Stimulated activated CD4-positive, alpha-beta T cell treated with anti-CD3 and anti-CD28 coated beads, Interleukin-1b, Interleukin-23, amount 100 ng/mL, for 24 hours (primary cell): ENCODE measurements around the gene CCNYL1.
"Not testable (repeated sequence)": the region's sequence is repeated elsewhere in the genome, so short reads cannot be mapped to it uniquely, and the experiment has no call there.

Source experiments
- DNase-seq, 4 experiments: peaks; one replicate each; pipeline ENCODE4 v3.0.0-alpha.2; 2020; ENCODE audit warnings: low read depth in 4 of 4, low spot score in 1 of 4

Gene CCNYL1

GRCh38 chr2:207710814-207711740, at the start of gene CCNYL1:
CCNYL1 (plus strand) TSS chr2:207711640; CDS start chr2:207711897, 257 bp downstream.
- peak; percentile 86 to 96 (median 94) for DNase-seq

DNA sequence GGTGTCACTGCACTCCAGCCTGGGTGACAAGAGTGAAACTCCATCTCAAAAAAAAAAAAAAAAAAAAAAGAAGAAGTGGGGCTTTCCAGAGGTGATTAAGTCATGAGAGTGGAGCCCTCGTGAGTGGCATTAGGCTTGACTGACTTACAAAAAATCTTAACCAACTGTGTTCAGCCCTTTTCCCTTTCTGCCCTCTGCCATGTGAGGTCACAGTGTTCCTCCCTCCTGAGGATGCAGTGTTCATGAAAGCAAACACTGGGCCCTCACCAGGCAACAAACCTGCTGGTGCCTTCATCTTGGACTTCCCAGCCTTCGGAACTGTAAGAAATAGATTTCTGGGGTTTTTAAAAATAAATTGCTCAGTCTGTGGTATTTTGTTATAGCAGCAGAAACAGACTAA, 49.2 kb upstream of the CCNYL1 start:
- DNase-seq: no peak

- no peak for DNase-seq
These were observed 47.4 kb upstream of the CCNYL1 start for GRCh38 chr2:207663870-207664545.

- DNase-seq: no peak
These were observed 40.6 kb upstream of the CCNYL1 start for GRCh38 chr2:207670887-207671286.

DNA sequence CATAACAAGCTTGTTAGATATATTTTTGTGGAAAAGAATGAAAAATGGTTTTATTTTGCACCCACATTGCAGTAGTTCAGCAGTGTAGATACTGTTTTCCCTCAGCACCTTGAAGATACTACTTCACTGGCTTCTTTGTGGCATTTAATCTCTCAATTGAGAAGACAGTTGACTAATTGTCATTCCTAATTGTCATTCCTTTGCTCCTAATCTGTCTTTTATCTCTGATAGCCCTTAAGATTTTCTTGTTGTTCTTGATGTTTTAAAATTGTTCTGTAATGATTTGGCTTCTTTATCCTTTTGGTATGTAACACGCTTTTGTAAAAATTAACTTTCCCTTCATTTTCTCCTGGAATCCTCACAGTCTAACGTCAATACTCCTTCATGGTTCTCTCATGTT, 38.0 kb upstream of the CCNYL1 start:
- DNase-seq: no peak

- no peak for DNase-seq
These were observed 37.1 kb upstream of the CCNYL1 start for GRCh38 chr2:207674266-207674774.

DNA sequence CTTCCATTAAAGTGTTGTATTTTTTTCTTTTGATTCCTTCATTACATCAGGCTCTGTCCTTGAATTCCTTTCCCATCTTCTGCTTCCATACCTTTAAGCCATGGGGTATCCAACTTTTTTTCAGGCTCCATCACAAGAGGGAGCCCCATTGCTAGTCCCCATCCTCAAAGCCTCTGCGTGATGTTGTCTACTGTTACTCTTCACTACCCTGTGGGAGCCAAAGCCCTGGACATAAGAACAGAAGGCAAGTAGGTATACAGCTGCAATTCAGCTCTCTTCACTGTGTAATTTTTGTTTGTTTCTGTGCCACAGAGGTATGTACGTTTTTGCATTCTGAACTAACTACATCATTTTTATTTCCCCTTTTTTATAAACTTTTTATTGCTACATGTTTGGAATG, 36.6 kb upstream of the CCNYL1 start:
- no peak for DNase-seq

GRCh38 chr2:207676827-207677354, 34.5 kb upstream of the CCNYL1 start:
- DNase-seq: no peak

GRCh38 chr2:207681431-207681830, 30.0 kb upstream of the CCNYL1 start:
- DNase-seq: no peak

DNA sequence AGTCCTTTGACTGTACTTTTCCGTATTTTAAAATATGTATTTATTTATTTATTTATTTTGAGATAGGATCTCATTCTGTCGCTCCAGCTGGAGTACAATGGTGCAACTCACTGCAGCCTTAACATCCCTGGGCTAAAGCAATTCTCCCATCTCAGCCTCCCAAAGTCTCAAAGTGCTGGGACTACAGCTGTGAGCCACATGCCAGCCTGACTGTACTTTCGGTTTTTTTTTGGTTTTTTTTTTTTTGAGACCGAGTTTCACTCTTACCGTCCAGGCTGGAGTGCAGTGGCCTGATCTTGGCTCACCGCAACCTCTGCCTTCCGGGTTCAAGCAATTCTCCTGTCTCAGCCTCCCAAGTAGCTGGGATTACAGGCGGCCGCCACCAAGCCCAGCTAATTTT, 28.9 kb upstream of the CCNYL1 start:
- no peak for DNase-seq

DNA sequence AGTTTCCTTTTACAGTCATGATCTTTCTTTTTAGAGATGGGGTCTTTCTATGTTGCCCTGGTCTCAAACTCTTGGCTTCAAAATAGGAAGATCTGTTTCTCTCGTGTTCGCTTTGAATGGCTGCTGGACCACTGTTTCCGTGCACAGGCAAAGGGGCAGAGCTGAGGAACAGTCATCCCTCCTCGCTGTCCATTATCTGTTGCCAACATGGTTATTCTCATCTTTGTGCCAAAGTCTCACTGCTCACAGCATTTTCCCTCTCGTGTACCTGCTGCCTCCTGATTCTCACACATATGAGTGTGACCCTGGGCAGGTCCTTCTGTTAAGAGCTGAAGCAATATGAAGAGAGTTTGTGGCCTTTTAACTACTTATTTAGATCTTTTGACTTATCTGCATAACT, 28.0 kb upstream of the CCNYL1 start:
- no peak for DNase-seq

GRCh38 chr2:207683879-207684627, 27.4 kb upstream of the CCNYL1 start:
- DNase-seq: no peak

DNA sequence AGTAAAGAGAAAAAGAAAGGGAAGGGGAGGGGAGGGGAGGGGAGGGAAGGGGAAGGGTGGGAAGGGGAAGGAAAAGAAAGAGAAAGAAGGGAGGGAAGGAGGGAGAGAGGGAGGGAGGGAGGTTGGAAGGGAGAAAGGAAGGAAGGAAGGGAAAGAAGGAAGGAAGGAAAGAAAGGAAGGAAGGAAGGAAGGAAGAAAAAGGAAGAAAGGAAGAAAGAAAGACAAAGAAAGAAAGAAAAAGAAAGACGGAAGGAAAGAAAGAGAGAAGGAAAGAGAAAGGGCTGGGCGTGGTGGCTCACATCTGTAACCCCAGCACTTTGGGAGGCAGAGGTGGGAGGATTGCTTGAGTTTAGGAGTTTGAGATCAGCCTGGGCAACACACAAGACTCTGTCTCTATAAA, 24.6 kb upstream of the CCNYL1 start:
- DNase-seq: no peak

DNA sequence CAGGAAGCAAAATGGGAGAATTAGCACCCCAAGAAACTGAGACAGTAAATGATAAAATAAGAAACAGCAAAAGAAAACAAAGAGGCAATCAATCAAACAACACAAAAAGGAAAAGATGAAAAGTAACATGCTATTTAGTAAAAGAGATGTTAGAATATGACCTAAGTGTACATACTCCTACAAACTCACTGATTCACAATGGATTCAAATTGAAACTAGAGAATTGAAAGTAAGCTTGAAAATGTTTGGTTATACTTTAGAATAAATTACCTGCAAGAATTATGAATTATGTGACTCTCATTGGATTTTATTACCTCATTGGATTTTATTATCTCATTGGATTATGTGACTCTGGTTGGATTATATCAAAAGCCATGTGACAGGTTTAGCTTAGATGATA, 22.8 kb upstream of the CCNYL1 start:
- no peak for DNase-seq

DNA sequence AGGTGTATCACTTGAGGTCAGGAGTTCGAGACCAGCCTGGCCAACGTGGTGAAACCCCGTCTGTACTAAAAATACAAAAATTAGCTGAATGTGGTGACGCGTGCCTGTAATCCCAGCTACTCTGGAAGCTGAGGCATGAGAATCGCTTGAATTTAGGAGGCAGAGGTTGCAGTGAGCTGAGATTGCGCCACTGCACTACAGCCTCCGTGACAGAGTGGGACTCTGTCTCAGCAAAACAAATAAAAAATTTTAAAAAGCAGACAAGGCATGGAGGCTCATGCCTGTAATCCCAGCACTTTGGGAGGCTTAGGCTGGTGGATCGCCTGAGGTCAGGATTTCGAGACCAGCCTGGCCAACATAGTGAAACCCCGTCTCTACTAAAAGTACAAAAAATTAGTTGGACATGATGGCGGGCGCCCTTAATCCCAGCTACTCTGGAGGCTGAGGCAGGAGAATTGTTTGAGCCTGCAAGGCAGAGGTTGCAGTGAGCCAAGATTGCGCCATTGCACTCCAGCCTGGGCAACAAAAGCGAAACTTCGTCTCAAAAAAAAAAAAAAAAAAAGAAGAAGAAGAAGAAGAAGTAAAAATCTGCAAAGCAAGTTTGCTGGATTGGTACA, 20.5 kb upstream of the CCNYL1 start:
- not testable (repeated sequence) for DNase-seq

DNA sequence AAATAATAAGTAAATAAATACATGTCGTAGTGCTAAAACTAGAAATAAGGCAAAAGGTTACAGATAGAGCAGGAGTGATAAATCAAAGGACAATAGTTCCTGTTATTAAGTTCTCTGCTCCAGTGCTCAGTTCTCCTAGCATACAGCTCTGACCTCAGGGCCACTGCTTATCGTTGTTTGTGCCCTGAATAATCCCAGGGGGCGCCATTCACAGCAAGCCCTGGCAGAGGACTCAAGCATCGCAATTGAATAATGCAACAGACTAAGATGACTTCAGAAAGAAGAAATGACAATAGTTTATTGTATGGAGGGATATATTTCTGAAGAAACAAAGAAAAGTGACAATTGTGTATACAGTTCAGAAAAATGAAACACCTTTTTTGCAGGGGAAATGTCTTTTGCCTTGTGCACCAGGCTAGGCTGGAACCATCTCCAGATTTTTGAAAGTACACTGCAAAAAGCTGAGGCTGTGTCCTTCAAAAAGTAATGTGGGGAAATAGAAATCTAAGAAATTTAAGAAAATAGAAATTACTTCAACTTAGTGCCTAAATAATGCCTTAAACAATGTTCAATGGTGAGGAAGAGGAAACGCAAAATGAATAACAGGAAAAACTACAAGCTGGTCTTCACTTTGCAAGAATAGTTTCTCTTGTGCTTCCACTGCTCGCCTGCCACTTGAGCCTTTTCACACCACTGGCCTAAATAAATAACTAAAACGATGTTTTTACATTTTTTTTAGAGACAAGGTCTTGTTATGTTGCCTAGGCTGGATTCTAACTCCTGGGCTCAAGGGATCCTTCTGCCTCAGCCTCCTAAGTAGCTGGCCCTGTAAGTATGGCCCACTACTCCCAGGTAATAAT, 19.0 kb upstream of the CCNYL1 start:
- peak in 1 of 4 experiments; percentile 16 for DNase-seq

DNA sequence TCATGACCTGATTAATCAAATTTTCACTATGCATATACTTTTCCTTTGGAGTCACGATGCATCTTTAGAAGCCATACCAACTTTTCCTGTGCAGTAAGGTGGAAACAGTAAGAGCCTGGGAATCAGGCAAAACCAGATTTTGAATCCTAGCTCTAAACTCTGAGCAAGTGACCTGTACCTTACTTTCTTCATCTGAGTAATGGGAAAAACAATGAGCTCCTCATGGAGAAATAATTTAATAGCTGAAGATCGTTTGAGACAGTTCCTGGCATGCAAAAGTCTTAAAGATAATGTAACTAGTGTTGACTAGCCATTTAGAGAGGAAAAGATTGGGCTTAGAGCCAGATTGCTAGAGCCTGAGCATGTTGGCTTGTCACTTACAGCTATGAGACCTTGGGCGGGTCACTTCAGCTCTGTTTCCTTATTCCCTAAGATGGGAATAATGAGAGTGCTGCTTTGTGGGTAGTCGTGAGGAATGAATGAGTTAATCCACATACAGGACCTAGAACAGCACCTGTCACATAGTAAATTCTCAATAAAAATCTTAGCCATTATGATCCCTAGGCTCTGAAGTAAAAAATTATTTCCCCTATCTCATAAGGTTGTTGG, 17.7 kb upstream of the CCNYL1 start:
- no peak for DNase-seq

DNA sequence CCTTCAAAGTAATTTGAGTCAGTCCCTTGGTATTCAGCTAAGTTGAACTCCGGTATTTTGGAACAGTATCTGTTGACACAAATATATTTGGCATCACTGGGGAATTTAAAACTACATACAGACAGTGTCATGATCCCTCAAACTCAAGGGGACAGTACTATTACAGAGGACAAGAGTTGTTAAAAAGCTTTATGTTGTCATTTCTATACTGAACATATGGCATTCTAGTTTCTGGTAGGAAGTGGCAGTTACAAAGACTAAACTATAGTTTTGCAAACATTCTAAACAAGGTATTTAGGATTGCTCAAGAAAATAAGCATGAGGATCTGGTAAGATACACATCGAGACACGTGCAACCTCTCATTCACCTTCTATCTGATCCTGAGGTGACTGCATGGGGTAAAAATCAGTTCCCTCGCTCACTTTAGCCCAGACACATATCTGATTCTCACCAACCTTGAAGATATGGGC, 16.6 kb upstream of the CCNYL1 start:
- no peak for DNase-seq

DNA sequence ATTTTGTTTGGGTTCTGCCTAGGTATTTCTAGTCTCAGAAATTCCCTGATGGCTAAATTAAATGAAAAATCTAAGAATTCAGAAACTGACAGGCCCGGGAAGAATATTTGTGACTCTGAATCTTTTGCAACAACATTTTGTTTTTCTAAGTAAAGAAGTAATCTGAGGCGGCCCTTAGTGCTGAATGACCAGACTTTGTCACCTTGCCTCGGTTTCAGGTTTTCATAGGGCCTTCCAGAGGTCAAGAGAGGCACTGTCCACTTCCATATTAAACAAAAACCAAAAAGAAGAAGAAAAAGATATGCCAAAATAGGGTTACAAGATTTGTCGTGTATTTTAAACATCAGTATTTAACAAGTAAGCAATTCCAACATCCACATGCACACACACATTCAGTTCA, 16.1 kb upstream of the CCNYL1 start:
- DNase-seq: no peak
